ENCODE results near the gene SCEL. TPM values are rescaled to one million over a fixed set of nuclear protein-coding genes. Genes with fewer than 3 reads are reported as not detected.

SCEL gene
- total and polyA plus RNA-seq, 2 experiments from 2014 or later, result not detected

DNA sequence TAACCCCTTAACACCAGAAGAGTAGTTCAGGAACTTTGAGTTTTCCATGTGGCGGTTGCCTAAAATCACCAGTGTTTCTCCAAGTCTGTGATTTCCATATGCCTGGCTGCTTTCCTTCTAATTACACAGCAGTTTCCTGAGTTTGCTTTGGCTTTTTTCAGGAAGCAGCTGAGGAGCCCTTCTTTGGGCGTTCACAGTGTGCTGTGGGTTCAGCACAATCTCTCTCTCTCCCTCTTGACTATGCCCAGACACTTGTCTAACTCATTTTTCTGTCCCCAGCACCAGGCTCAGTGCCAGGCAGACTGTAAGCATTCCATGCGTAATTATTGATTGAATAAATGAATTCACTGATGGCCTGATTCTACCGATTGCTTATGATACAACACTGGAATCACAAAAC, 19.7 kb downstream of the SCEL start (continued):
- TF ChIP-seq, protein P1, sequence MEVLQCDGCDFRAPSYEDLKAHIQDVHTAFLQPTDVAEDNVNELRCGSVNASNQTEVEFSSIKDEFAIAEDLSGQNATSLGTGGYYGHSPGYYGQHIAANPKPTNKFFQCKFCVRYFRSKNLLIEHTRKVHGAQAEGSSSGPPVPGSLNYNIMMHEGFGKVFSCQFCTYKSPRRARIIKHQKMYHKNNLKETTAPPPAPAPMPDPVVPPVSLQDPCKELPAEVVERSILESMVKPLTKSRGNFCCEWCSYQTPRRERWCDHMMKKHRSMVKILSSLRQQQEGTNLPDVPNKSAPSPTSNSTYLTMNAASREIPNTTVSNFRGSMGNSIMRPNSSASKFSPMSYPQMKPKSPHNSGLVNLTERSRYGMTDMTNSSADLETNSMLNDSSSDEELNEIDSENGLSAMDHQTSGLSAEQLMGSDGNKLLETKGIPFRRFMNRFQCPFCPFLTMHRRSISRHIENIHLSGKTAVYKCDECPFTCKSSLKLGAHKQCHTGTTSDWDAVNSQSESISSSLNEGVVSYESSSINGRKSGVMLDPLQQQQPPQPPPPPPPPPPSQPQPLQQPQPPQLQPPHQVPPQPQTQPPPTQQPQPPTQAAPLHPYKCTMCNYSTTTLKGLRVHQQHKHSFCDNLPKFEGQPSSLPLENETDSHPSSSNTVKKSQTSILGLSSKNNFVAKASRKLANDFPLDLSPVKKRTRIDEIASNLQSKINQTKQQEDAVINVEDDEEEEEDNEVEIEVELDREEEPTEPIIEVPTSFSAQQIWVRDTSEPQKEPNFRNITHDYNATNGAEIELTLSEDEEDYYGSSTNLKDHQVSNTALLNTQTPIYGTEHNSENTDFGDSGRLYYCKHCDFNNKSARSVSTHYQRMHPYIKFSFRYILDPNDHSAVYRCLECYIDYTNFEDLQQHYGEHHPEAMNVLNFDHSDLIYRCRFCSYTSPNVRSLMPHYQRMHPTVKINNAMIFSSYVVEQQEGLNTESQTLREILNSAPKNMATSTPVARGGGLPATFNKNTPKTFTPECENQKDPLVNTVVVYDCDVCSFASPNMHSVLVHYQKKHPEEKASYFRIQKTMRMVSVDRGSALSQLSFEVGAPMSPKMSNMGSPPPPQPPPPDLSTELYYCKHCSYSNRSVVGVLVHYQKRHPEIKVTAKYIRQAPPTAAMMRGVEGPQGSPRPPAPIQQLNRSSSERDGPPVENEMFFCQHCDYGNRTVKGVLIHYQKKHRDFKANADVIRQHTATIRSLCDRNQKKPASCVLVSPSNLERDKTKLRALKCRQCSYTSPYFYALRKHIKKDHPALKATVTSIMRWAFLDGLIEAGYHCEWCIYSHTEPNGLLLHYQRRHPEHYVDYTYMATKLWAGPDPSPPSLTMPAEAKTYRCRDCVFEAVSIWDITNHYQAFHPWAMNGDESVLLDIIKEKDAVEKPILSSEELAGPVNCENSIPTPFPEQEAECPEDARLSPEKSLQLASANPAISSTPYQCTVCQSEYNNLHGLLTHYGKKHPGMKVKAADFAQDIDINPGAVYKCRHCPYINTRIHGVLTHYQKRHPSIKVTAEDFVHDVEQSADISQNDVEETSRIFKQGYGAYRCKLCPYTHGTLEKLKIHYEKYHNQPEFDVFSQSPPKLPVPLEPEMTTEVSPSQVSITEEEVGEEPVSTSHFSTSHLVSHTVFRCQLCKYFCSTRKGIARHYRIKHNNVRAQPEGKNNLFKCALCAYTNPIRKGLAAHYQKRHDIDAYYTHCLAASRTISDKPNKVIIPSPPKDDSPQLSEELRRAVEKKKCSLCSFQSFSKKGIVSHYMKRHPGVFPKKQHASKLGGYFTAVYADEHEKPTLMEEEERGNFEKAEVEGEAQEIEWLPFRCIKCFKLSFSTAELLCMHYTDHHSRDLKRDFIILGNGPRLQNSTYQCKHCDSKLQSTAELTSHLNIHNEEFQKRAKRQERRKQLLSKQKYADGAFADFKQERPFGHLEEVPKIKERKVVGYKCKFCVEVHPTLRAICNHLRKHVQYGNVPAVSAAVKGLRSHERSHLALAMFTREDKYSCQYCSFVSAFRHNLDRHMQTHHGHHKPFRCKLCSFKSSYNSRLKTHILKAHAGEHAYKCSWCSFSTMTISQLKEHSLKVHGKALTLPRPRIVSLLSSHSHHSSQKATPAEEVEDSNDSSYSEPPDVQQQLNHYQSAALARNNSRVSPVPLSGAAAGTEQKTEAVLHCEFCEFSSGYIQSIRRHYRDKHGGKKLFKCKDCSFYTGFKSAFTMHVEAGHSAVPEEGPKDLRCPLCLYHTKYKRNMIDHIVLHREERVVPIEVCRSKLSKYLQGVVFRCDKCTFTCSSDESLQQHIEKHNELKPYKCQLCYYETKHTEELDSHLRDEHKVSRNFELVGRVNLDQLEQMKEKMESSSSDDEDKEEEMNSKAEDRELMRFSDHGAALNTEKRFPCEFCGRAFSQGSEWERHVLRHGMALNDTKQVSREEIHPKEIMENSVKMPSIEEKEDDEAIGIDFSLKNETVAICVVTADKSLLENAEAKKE (CRISPR knock-in tag; IDR thresholded peaks at IDR 0.05), result no peak
- TF ChIP-seq, protein P2, sequence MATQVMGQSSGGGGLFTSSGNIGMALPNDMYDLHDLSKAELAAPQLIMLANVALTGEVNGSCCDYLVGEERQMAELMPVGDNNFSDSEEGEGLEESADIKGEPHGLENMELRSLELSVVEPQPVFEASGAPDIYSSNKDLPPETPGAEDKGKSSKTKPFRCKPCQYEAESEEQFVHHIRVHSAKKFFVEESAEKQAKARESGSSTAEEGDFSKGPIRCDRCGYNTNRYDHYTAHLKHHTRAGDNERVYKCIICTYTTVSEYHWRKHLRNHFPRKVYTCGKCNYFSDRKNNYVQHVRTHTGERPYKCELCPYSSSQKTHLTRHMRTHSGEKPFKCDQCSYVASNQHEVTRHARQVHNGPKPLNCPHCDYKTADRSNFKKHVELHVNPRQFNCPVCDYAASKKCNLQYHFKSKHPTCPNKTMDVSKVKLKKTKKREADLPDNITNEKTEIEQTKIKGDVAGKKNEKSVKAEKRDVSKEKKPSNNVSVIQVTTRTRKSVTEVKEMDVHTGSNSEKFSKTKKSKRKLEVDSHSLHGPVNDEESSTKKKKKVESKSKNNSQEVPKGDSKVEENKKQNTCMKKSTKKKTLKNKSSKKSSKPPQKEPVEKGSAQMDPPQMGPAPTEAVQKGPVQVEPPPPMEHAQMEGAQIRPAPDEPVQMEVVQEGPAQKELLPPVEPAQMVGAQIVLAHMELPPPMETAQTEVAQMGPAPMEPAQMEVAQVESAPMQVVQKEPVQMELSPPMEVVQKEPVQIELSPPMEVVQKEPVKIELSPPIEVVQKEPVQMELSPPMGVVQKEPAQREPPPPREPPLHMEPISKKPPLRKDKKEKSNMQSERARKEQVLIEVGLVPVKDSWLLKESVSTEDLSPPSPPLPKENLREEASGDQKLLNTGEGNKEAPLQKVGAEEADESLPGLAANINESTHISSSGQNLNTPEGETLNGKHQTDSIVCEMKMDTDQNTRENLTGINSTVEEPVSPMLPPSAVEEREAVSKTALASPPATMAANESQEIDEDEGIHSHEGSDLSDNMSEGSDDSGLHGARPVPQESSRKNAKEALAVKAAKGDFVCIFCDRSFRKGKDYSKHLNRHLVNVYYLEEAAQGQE (IDR thresholded peaks at IDR 0.05; ENCODE audit: unreplicated experiment), result no peak
- TF ChIP-seq ZNF114 (CRISPR knock-in tag; IDR thresholded peaks at IDR 0.05), result no peak
- TF ChIP-seq, protein P3, sequence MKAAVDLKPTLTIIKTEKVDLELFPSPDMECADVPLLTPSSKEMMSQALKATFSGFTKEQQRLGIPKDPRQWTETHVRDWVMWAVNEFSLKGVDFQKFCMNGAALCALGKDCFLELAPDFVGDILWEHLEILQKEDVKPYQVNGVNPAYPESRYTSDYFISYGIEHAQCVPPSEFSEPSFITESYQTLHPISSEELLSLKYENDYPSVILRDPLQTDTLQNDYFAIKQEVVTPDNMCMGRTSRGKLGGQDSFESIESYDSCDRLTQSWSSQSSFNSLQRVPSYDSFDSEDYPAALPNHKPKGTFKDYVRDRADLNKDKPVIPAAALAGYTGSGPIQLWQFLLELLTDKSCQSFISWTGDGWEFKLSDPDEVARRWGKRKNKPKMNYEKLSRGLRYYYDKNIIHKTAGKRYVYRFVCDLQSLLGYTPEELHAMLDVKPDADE (IDR thresholded peaks at IDR 0.05), result no peak
- TF ChIP-seq ZNF331 (CRISPR knock-in tag; IDR thresholded peaks at IDR 0.05; ENCODE audit: low read depth), result no peak
- TF ChIP-seq STAT1 (IDR thresholded peaks at IDR 0.05; ENCODE audit: unreplicated experiment), result no peak
- TF ChIP-seq POLR2AphosphoS5 (IDR thresholded peaks at IDR 0.05; ENCODE audit: low read depth), result no peak
- no peak for TF ChIP-seq NANOG (IDR thresholded peaks at IDR 0.05; ENCODE audit: borderline replicate concordance)
- no peak for TF ChIP-seq CREB1 (CRISPR knock-in tag; IDR thresholded peaks at IDR 0.05; ENCODE audit: low read depth)
